ENCODE measurements around the gene OLA1. TPM values are rescaled to one million over a fixed set of nuclear protein-coding genes. Genes with fewer than 3 reads are reported as not detected.

The OLA1 gene
- total and polyA plus RNA-seq, 2 of the 13 experiments (the other 11 are each of a cell fraction or from before 2014, with no cell fraction given): 153 to 241 TPM

DNA sequence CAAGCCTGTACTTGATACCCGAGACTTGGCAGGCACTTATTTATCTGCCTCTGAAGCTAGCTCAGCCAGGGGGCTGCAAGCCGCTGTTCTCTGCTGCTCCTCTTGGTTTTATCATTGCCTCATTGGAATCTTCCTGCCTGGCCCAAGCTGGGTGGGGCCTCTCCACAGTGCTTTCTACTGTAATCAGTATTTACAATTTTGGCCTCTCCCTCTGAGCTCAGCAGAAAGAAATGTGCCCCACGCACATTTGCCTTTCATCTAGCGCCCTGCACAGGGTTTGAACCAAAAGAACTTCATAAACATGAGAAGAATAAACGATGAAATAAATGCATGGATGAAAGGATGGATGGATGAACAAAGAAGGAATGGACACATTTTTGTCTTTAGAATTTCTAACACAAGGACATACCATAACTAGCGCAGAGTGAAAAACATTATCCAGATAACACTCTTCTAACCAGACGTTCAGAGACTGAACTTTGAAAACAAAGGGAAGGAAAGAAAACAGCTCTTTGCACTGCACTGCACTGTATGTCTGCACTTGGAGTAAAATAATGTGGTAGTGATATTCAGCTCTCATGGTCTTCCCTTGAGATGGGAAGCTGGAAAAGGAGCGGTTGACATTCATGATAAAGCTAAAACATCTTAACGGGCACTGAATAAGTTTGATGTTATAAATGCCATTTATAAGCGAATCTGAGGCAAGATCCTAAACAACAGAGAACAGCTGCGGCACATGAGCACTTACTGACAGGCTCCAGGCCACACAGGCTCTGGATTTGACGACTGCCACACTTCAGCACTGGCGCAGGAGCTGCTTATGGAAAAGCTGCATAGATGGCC is 196.4 kb downstream of the OLA1 start (continued):
- TF ChIP-seq RERE (CRISPR knock-in tag; IDR thresholded peaks at IDR 0.05; ENCODE audit: low read depth) (0 out of 2 replicates have a peak, but pooled peaks have one; percentile 24), ZNF710 (CRISPR knock-in tag; IDR thresholded peaks at IDR 0.05; ENCODE audit: borderline replicate concordance) (peak; percentile 76; the same call in 1 of the 2 replicates), ARID5B (CRISPR knock-in tag; IDR thresholded peaks at IDR 0.05) (peak; percentile 76; the same call in 1 of the 2 replicates), RCOR2 (CRISPR knock-in tag; IDR thresholded peaks at IDR 0.05) (peak; percentile 43; the same call in 1 of the 2 replicates), ZNF292 (CRISPR knock-in tag; IDR thresholded peaks at IDR 0.05; ENCODE audit: borderline replicate concordance, low read depth) (peak; percentile 18; the same call in 1 of the 2 replicates), PPARG (CRISPR knock-in tag; conservative IDR thresholded peaks at IDR 0.05) (0 out of 2 replicates have a peak, but pooled peaks have one; percentile 16), ZSCAN20 (CRISPR knock-in tag; IDR thresholded peaks at IDR 0.05; ENCODE audit: borderline replicate concordance) (no peak), SOX13 (IDR thresholded peaks at IDR 0.05) (no peak), SOX13 (CRISPR knock-in tag; conservative IDR thresholded peaks at IDR 0.05 in 1 of 2, IDR thresholded peaks at IDR 0.05 in 1 of 2) (peak in 1 of 2 experiments; percentile 77; a peak in 2 of 4 replicates), MXD4 (CRISPR knock-in tag; IDR thresholded peaks at IDR 0.05) (no peak), RXRB (CRISPR knock-in tag; IDR thresholded peaks at IDR 0.05; ENCODE audit: borderline replicate concordance) (peak; percentile 25; the same call in 1 of the 2 replicates), CEBPG (CRISPR knock-in tag; IDR thresholded peaks at IDR 0.05) (peak; percentile 70)
- TF ChIP-seq, protein P1, sequence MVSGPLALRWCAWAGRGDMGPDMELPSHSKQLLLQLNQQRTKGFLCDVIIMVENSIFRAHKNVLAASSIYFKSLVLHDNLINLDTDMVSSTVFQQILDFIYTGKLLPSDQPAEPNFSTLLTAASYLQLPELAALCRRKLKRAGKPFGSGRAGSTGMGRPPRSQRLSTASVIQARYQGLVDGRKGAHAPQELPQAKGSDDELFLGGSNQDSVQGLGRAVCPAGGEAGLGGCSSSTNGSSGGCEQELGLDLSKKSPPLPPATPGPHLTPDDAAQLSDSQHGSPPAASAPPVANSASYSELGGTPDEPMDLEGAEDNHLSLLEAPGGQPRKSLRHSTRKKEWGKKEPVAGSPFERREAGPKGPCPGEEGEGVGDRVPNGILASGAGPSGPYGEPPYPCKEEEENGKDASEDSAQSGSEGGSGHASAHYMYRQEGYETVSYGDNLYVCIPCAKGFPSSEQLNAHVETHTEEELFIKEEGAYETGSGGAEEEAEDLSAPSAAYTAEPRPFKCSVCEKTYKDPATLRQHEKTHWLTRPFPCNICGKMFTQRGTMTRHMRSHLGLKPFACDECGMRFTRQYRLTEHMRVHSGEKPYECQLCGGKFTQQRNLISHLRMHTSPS (CRISPR knock-in tag; IDR thresholded peaks at IDR 0.05; ENCODE audit: low read depth): no peak

Measured in HepG2 (cell line).